OCI-LY3 (cell line): ENCODE data around the gene GEMIN2.
"Not testable (repeated sequence)": the region's sequence is repeated elsewhere in the genome, so short reads cannot be mapped to it uniquely, and the experiment has no call there.

Experiments used
- CTCF ChIP-seq: fragments of 200-600, 300-600 bp; sonication (generic); IDR thresholded peaks from 2 replicates; pipeline ENCODE4 v1.5.1; 2014; ENCODE audit warnings: antibody characterized with exemption, low read length, low read depth
- EZH2phosphoT487 ChIP-seq: fragments of 200-600 bp; shearing (Covaris generic); IDR thresholded peaks from 2 replicates; pipeline ENCODE4 v1.6.1; 2018; ENCODE audit warnings: antibody characterized with exemption, mixed run types, low read depth

GRCh38 chr14:39183685-39184003 is 69.5 kb downstream of the GEMIN2 start:
- TF ChIP-seq CTCF, EZH2phosphoT487: not testable (repeated sequence)
